Renal pelvis (tissue), 12 donors: ENCODE measurements around the gene ARMC9. TPM values are rescaled to one million over a fixed set of nuclear protein-coding genes. Genes with fewer than 3 reads are reported as not detected.
A peak's percentile ranks its signal among the peaks of the same experiment; 100 is the strongest.
"Not testable (repeated sequence)": the region's sequence is repeated elsewhere in the genome, so short reads cannot be mapped to it uniquely, and the experiment has no call there.

Experiments
- DNase-seq: peaks from one replicate; pipeline ENCODE4 v3.0.0-alpha.2; 2013
- long read RNA-seq, 16 experiments: transcript quantifications; one replicate each; lab custom pipeline, GENCODE V29; 2026
- polyA plus RNA-seq, 3 donors: library from polyadenylated mRNA; unstranded; fragments of 120-200 nt; gene quantifications; one replicate each; pipeline ENCODE4 v1.2.1, GENCODE V29; 2013; ENCODE audit not compliant: insufficient read length in 3 of 3

The ARMC9 gene
- polyA plus RNA-seq = 10 to 100 TPM; 27.3 to 30.6 (median 27.4) TPM
- long read RNA-seq, donor 1, partial matches to known transcripts = 0 of 1 reads
- long read RNA-seq, donor 1, other reads (novel, unspliced or antisense) = 0 of 1 reads
- long read RNA-seq, donor 2, partial matches to known transcripts = 0 of 1 reads
- long read RNA-seq, donor 2, other reads (novel, unspliced or antisense) = 0 of 1 reads
- long read RNA-seq, donor 3, partial matches to known transcripts = 6 of 7 reads
- long read RNA-seq, donor 3, other reads (novel, unspliced or antisense) = 0 of 7 reads
- long read RNA-seq, donor 4, partial matches to known transcripts = 0 of 3 reads
- long read RNA-seq, donor 4, other reads (novel, unspliced or antisense) = 0 of 3 reads
- long read RNA-seq, donor 5, partial matches to known transcripts = 0 of 1 reads
- long read RNA-seq, donor 5, other reads (novel, unspliced or antisense) = 0 of 1 reads
- long read RNA-seq, donor 6, partial matches to known transcripts = 0 of 4 reads
- long read RNA-seq, donor 6, other reads (novel, unspliced or antisense) = 0 of 4 reads
- long read RNA-seq, donor 7, partial matches to known transcripts = 0 of 2 reads
- long read RNA-seq, donor 7, other reads (novel, unspliced or antisense) = 0 of 2 reads
- long read RNA-seq, donor 8, partial matches to known transcripts = 0 of 1 reads
- long read RNA-seq, donor 8, other reads (novel, unspliced or antisense) = 0 of 1 reads
- long read RNA-seq, donor 9, partial matches to known transcripts = 0 of 6 reads
- long read RNA-seq, donor 9, other reads (novel, unspliced or antisense) = 0 of 6 reads
- long read RNA-seq, donor 10 = 0 reads
- long read RNA-seq, donor 11, partial matches to known transcripts = 0 of 1 reads
- long read RNA-seq, donor 11, other reads (novel, unspliced or antisense) = 0 of 1 reads
- long read RNA-seq, donor 12, partial matches to known transcripts = 0 of 3 reads
- long read RNA-seq, donor 12, other reads (novel, unspliced or antisense) = 0 of 3 reads
- long read RNA-seq, donor 13, partial matches to known transcripts = 0 of 1 reads
- long read RNA-seq, donor 13, other reads (novel, unspliced or antisense) = 0 of 1 reads
- long read RNA-seq, donor 14 = 0 reads
- long read RNA-seq, donor 15, partial matches to known transcripts = 7 of 7 reads
- long read RNA-seq, donor 15, other reads (novel, unspliced or antisense) = 0 of 7 reads
- long read RNA-seq, donor 16, partial matches to known transcripts = 0 of 1 reads
- long read RNA-seq, donor 16, other reads (novel, unspliced or antisense) = 0 of 1 reads

DNA sequence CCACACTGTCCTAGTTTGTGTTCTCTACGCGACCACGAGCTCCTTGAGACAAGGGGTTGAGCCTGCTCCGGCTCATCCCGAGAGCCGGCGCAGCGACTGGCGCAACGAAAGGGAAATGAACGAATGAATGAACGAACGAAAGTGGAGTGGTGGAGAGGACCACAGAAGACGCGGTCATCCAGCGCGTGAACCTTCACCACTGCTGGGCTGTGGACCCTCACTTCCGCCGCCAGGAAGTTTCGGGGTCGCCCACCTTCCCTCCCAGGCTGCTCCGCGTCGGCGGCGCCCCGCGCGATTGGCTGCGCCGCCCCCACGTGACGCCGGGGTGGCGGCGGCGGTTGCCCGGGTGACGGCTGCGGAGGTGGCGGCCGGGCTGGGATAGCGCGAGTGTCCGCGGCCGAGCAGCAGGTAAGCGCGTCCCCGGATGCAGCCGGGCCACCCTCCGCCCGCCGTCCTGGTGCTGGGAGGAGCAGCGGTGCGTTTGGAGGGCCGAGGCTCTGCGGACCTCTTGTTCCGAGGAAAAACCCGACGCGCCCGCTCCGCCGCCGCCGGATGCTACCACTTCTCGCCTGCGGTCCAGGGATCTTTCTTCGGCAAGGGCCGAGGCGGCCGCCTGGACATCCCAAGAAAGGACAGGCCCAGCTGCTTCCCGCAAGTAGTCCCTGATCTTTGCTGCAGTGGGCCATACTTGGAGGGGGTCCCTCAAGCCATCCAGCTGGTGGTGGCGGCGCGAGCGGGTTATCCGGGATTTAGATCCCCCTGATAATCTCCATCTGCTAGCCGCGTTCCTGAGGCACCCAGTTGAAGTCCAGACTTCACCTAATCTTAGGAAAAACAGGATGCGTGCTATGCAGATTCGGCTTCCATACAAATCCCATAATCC lies at the start of gene ARMC9:
TSS of gene ARMC9 (plus strand) at position 341 of the 883 bp plus-strand sequence. CDS start 7,608 bp downstream, outside the sequence.
- peak; percentile 89 for DNase-seq

DNA sequence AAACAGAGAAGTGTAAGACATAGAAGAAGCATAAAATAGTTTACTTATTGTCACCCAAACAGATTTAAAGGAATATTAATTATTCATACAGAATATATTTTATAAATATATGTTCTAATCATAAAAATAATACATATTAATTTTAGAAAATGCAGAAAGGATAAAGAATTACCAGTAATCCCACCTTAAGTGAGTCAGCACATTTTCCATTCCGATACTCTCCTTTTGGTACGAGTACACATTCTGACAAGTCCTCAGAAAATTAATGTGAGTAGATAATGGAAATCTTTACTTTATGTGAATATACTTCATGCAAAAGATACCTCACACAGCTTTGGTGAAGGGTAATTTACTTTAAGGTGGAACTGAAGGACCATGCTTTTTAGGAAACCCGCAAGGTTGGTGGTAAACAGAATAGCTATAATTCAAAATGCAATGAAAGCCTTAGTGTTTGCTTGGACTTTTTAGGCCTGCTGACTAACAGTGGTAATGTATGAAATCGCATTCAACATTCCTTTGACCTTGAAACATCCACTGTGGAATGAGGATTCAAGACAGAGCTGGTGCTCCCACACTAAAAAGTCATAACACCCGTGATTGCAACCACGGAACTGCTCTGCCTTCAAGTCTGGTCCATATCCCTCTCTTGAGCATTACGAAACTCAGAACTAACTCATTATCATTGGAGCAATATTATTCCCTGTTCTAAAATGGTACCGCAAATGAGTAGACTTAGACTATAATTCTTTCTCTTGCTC lies 45.5 kb upstream of the ARMC9 start:
- DNase-seq = no peak

DNA sequence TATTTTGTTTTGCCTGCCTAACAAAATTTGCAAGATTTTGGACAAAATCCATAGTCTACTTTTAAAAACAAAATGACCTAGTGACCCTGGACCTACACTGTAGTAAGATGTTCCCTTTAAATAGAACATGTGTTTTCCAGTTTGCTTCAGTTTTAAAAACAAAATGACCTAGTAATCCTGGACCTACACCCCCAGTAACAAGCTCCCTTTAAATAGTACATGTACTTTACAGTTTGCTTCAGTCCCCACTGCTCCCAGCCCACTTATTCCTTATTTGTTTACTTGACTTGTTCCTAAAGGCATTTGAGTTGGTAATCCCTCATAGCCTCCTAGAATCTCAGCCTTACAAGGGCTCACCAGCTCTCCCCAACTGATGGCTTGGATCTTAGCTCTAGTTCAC lies 39.1 kb upstream of the ARMC9 start:
- no peak for DNase-seq

GRCh38 chr2:231160701-231161100 lies 37.7 kb upstream of the ARMC9 start:
- no peak for DNase-seq

DNA sequence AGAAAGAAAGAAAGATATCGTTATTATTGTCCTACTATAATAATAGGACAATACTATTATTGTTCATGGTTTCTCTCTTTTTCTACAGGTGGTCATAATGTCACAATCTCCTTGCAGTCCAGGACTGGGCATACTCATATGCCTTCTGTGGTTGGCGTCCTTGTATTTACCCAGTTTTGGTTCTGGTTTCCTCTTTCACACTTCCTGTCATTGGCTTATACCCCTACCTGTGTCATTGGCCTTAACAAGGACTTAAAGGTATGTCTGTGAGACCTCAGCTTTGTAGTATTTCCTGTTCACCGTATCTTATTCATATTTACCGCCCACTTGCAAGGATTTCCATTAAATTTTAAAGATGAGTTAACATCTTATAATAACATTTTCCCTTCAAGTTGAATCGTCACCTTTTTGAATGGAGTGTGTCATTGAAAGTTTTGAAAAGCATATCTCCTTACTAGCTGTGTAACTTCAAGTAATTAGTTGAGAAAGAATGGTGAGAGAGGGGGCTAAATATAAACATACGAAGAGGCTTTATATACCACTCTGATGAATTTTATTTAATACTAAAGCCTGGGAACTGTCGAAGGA lies 37.1 kb upstream of the ARMC9 start:
- DNase-seq = no peak

DNA sequence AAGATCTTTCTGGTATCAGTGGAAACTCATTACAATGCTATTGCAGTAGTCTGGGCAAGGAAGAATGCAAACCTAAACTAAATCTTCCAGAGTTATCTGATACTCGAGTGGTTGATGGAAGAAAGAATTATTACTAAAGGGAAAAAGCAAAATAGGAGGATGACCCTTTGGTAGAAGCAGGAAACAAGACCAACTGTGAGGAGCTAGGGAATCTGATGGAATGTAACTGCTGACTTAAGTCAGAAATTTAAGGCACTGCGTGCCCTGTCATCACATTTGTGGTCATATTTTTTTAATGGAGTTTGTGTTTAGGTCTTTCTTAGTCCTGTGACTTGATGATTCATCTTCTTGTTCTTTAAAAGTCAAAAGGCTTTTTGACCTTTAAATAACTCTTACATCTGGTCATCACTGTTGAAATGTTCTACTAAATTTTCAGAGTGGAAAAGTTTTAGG lies 36.5 kb upstream of the ARMC9 start:
- peak; percentile 70 for DNase-seq

DNA sequence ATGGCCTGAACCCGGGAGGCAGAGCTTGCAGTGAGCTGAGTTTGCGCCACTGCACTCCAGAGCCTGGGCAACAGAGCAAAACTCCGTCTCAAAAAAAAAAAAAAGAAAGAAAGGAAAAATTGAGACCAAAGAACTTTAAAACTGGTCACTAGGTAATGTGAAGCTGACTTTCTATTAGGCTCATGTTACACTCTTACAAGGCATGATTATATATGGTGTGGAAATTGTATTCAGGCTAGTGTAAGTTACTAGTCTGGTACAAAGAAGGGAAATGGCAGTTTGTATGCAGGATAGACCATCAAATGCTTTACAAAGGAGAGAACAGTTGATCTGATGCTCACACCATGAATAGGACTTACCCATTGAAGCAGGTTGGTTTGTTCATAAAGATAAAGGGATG lies 35.4 kb upstream of the ARMC9 start:
- DNase-seq = no peak

- DNase-seq = no peak
Observed at GRCh38 chr2:231163414-231164095, 34.9 kb upstream of the ARMC9 start.

GRCh38 chr2:231167745-231168459 lies 30.5 kb upstream of the ARMC9 start:
- DNase-seq = no peak

DNA sequence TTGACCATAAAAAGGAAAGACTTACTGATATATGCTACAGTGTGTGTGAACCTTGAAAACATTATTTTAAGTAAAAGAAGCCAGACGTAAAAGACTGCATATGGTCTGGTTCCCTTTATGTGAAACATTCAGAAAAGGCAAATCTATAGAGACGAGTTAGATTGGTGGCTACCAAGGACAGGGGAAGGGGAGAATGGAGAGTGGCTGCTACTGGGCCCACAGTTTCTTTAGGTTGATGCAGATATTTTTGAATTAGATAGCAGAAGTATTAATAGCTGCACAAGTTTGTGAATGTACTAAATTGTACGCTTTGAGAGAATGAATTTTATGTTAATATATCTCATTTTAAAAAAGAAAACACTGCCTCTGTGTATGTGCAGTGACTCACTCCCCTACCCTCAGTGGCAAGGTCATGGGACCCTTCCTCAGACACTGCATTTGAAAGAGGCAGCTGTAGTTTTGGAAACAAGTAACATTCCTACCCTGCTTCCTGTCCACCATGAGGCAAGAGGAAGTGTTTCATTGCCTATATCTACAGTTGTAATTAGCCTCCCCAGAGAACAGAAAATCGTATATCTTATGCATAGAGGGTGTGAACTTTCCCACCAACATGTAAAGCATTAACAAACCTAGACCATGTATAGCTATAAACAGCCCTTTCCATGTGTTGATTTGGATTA lies 29.8 kb upstream of the ARMC9 start:
- no peak for DNase-seq

DNA sequence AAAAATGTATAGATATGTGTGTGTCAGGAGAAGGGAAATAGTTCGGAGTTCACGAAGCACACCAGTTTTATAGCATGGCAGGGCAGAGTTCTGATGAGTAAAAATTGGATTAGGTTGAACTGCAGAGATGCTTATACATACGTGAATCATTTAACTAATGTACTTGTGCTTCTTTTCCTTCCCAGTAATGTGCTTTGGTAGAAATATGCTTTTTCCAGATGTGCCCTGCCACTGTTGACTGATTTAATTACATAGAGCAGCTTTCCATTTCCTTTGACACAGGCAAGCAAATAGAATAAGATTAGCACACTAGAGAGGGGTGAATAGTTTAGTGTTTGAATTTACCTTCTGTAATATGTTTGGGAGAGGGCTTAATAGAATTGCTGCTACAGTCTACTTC lies 28.9 kb upstream of the ARMC9 start:
- DNase-seq = no peak

DNA sequence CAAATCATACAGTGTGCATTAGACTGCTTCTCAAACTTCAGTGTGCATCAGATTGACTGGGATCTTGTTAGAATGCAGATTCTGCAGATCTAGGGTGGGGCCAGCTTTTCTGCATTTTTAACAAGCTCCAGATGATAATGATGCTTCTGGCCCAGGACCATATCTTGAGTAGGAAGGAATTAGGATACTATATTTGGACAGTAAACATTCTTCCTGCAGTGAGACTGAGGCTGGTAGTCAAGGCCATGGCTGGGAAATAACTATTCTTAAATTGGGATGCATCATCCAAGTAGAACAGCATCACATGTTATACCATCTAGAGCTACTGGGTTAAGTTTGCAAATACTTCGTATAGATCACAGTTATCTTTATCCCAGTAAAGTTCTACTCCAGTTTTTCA lies 28.4 kb upstream of the ARMC9 start:
- DNase-seq = no peak

GRCh38 chr2:231172025-231172424 lies 26.4 kb upstream of the ARMC9 start:
- DNase-seq = no peak

GRCh38 chr2:231174211-231174651 lies 24.2 kb upstream of the ARMC9 start:
- DNase-seq = no peak

- DNase-seq = no peak
Observed at GRCh38 chr2:231176066-231176465, 22.4 kb upstream of the ARMC9 start.

DNA sequence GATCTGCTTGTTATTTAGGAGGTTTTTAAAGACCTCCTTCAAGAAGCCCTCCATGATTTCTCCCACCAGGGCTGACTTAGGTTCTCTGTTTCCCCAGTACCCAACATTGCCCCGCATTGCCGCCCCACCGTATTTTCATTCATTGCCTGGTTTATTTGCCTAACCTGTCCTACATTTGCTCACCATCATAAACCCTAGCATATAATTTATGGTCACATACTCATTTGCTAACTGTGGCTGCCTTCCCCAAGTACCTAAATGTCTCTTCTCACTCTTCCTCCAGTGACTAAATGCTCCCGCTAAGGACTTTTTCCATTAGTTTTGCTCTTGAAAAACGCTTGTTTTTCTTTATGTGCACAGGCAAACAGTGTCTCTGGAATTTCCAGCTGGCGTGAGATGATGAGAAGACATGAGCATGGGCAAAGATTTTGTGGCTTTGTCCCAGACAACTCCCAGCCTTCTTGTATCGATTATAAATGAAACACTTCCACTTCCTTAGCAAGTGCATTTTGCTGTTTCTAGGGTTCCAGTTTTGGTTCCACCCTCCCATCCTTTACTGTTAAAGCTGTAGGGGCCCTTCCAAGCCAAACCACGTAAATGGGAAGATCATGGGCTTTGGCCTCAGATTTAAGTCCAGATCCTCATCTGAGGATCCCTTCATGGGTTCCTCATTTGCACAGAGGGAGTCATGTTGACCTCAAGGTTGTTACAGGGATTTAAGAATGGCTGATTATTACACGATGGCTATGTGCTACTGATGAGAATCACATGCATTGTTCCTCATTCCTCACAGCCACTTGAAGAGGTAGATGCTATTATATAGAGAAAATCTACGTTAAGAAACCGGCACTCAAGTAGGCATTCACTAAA lies 21.0 kb upstream of the ARMC9 start:
- DNase-seq = no peak

GRCh38 chr2:231178805-231179204 lies 19.6 kb upstream of the ARMC9 start:
- DNase-seq = not testable (repeated sequence)
